ENCODE results near the gene SUCLA2. TPM values are rescaled to one million over a fixed set of nuclear protein-coding genes. Genes with fewer than 3 reads are reported as not detected.

SUCLA2 gene
- total RNA-seq, 2 donors from 2014 or later: 60.5 to 71.4 TPM

- H3K27ac ChIP-seq: no peak overlapping the region
These were observed 97.2 kb downstream of the SUCLA2 start for GRCh38 chr13:47903836-47904235.

GRCh38 chr13:47901441-47901840 is 99.6 kb downstream of the SUCLA2 start:
- H3K9me3 ChIP-seq: no peaks in the 10 kb centered on the region
- no peak for TF ChIP-seq CTCF (IDR thresholded peaks at IDR 0.05)
- no peak overlapping the region for H3K4me3 ChIP-seq
- no peak overlapping the region for H3K9ac ChIP-seq (ENCODE audit: low read depth in 2 of 2, low read length in 2 of 2)
- no peak for DNase-seq
- no peaks in the 10 kb centered on the region for H3K36me3 ChIP-seq
- no peaks in the 10 kb centered on the region for H3K4me1 ChIP-seq
- intact Hi-C loops (cut with DNase I): no loop called here
- no peaks in the 10 kb centered on the region for H3K27me3 ChIP-seq
- H3K27ac ChIP-seq: no peak overlapping the region

More at GRCh38 chr13:47903836-47904235, 97.2 kb downstream of the SUCLA2 start:
- H3K36me3 ChIP-seq: no peaks in the 10 kb centered on the region
- H3K4me3 ChIP-seq: no peak overlapping the region
- no peaks in the 10 kb centered on the region for H3K9me3 ChIP-seq
- TF ChIP-seq CTCF (IDR thresholded peaks at IDR 0.05): no peak
- H3K4me1 ChIP-seq: no peaks in the 10 kb centered on the region
- no peaks in the 10 kb centered on the region for H3K27me3 ChIP-seq
- H3K9ac ChIP-seq (ENCODE audit: low read depth in 2 of 2, low read length in 2 of 2): no peak overlapping the region
- no peak for DNase-seq
- intact Hi-C loops (cut with DNase I): no loop called here

GRCh38 chr13:47898080-47898479 is 103.0 kb downstream of the SUCLA2 start:
- Histone ChIP-seq H3K27me3 (no peaks in the 10 kb centered on the region), H3K9ac (ENCODE audit: low read depth in 2 of 2, low read length in 2 of 2) (no peak overlapping the region), H3K9me3 (no peaks in the 10 kb centered on the region), H3K4me3 (no peak overlapping the region), H3K27ac (no peak overlapping the region), H3K4me1 (no peaks in the 10 kb centered on the region), H3K36me3 (no peaks in the 10 kb centered on the region)
- intact Hi-C loops (cut with DNase I): no loop called here
- DNase-seq: no peak
- TF ChIP-seq CTCF (IDR thresholded peaks at IDR 0.05): no peak

- intact Hi-C loops (cut with DNase I): no loop called here
- Histone ChIP-seq H3K9me3 (no peaks in the 10 kb centered on the region), H3K4me1 (no peaks in the 10 kb centered on the region), H3K27ac (no peak overlapping the region), H3K4me3 (no peak overlapping the region), H3K27me3 (no peaks in the 10 kb centered on the region), H3K9ac (ENCODE audit: low read depth in 2 of 2, low read length in 2 of 2) (no peak overlapping the region), H3K36me3 (no peaks in the 10 kb centered on the region)
- DNase-seq: no peak
- TF ChIP-seq CTCF (IDR thresholded peaks at IDR 0.05): no peak
These were observed 103.5 kb downstream of the SUCLA2 start for GRCh38 chr13:47897411-47898050.

GRCh38 chr13:47896546-47896945 is 104.5 kb downstream of the SUCLA2 start:
- Histone ChIP-seq H3K27ac (no peak overlapping the region), H3K9me3 (no peaks in the 10 kb centered on the region), H3K36me3 (no peaks in the 10 kb centered on the region), H3K4me1 (no peaks in the 10 kb centered on the region), H3K9ac (ENCODE audit: low read depth in 2 of 2, low read length in 2 of 2) (no peak overlapping the region), H3K27me3 (no peaks in the 10 kb centered on the region), H3K4me3 (no peak overlapping the region)
- no peak for TF ChIP-seq CTCF (IDR thresholded peaks at IDR 0.05)
- intact Hi-C loops (cut with DNase I): no loop called here
- no peak for DNase-seq

Measured in colonic mucosa (tissue), 4 donors.